ENCODE results near the gene ARHGAP36. TPM values are rescaled to one million over a fixed set of nuclear protein-coding genes. Genes with fewer than 3 reads are reported as not detected.

ARHGAP36 gene
- total and polyA plus RNA-seq, 2 experiments from 2014 or later, result not detected

GRCh38 chrX:131054906-131055305, 3.2 kb upstream of the ARHGAP36 start:
- Histone ChIP-seq H3K27ac (no peak overlapping the region), H3K4me1 (ENCODE audit: low read depth) (no peaks in the 10 kb centered on the region), H3K9me3 (ENCODE audit: low read depth) (no peaks in the 10 kb centered on the region), H3K27me3 (peaks cover 53% of the 10 kb centered on the region), H3K36me3 (no peaks in the 10 kb centered on the region), H3K4me3 (no peak overlapping the region)
- no peak for DNase-seq (ENCODE audit: low read depth in 1 of 2, low spot score in 1 of 2)
- TF ChIP-seq, protein P1, sequence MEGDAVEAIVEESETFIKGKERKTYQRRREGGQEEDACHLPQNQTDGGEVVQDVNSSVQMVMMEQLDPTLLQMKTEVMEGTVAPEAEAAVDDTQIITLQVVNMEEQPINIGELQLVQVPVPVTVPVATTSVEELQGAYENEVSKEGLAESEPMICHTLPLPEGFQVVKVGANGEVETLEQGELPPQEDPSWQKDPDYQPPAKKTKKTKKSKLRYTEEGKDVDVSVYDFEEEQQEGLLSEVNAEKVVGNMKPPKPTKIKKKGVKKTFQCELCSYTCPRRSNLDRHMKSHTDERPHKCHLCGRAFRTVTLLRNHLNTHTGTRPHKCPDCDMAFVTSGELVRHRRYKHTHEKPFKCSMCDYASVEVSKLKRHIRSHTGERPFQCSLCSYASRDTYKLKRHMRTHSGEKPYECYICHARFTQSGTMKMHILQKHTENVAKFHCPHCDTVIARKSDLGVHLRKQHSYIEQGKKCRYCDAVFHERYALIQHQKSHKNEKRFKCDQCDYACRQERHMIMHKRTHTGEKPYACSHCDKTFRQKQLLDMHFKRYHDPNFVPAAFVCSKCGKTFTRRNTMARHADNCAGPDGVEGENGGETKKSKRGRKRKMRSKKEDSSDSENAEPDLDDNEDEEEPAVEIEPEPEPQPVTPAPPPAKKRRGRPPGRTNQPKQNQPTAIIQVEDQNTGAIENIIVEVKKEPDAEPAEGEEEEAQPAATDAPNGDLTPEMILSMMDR (IDR thresholded peaks at IDR 0.05; ENCODE audit: low read depth, low read length), result no peak

GRCh38 chrX:131057706-131058105, 440 bp upstream of the ARHGAP36 start:
- H3K4me3 ChIP-seq, result peak overlapping the region; percentile 20

GRCh38 chrX:131059246-131059645, 1.1 kb downstream of the ARHGAP36 start:
- H3K9me3 ChIP-seq (ENCODE audit: low read depth), result no peaks in the 10 kb centered on the region
- H3K27ac ChIP-seq, result no peak overlapping the region
- H3K27me3 ChIP-seq, result peaks cover 67% of the 10 kb centered on the region
- DNase-seq (ENCODE audit: low read depth in 1 of 2, low spot score in 1 of 2), result no peak
- H3K36me3 ChIP-seq, result no peaks in the 10 kb centered on the region
- H3K4me3 ChIP-seq, result no peak overlapping the region
- H3K4me1 ChIP-seq (ENCODE audit: low read depth), result no peaks in the 10 kb centered on the region
- TF ChIP-seq, protein P1 (IDR thresholded peaks at IDR 0.05; ENCODE audit: low read depth, low read length), result no peak

More at GRCh38 chrX:131057706-131058105, 440 bp upstream of the ARHGAP36 start:
- TF ChIP-seq, protein P1 (IDR thresholded peaks at IDR 0.05; ENCODE audit: low read depth, low read length), result no peak
- no peak for DNase-seq (ENCODE audit: low read depth in 1 of 2, low spot score in 1 of 2)
- H3K36me3 ChIP-seq, result no peaks in the 10 kb centered on the region
- no peaks in the 10 kb centered on the region for H3K4me1 ChIP-seq (ENCODE audit: low read depth)
- no peaks in the 10 kb centered on the region for H3K9me3 ChIP-seq (ENCODE audit: low read depth)
- H3K27ac ChIP-seq, result no peak overlapping the region
- H3K27me3 ChIP-seq, result peaks cover 63% of the 10 kb centered on the region

GRCh38 chrX:131060147-131060546, 2.0 kb downstream of the ARHGAP36 start:
- Histone ChIP-seq H3K36me3 (no peaks in the 10 kb centered on the region), H3K27ac (no peak overlapping the region), H3K4me3 (no peak overlapping the region), H3K4me1 (ENCODE audit: low read depth) (no peaks in the 10 kb centered on the region), H3K27me3 (peaks cover 63% of the 10 kb centered on the region), H3K9me3 (ENCODE audit: low read depth) (no peaks in the 10 kb centered on the region)
- DNase-seq (ENCODE audit: low read depth in 1 of 2, low spot score in 1 of 2), result no peak
- TF ChIP-seq, protein P1 (IDR thresholded peaks at IDR 0.05; ENCODE audit: low read depth, low read length), result no peak

GRCh38 chrX:131061306-131061705, 3.2 kb downstream of the ARHGAP36 start:
- H3K36me3 ChIP-seq, result no peaks in the 10 kb centered on the region
- DNase-seq (ENCODE audit: low read depth in 1 of 2, low spot score in 1 of 2), result no peak
- no peaks in the 10 kb centered on the region for H3K4me1 ChIP-seq (ENCODE audit: low read depth)
- TF ChIP-seq, protein P1 (IDR thresholded peaks at IDR 0.05; ENCODE audit: low read depth, low read length), result no peak
- H3K27me3 ChIP-seq, result peaks cover 57% of the 10 kb centered on the region
- H3K9me3 ChIP-seq (ENCODE audit: low read depth), result no peaks in the 10 kb centered on the region
- no peak overlapping the region for H3K4me3 ChIP-seq
- no peak overlapping the region for H3K27ac ChIP-seq

DNA sequence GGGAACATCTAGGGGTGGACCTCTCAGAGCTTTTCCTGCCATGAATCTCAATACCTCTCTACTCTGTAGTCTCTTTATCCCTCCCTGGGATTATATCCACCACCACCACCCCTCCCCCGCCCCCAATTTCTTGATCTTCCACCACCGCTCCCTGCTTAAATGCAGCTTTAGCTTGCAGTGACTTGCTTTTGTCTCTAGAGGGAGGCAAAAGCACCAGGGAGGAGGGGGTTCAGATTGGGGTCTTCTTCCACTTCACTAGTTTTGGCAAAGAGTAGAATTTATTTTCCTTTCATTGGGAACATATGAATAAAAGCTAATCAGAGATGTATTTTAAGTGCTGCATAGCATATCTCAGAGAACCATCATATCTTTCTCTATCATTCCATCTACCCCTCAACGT, 5.5 kb downstream of the ARHGAP36 start:
- Histone ChIP-seq H3K27ac (no peak overlapping the region), H3K4me1 (ENCODE audit: low read depth) (no peaks in the 10 kb centered on the region), H3K36me3 (no peaks in the 10 kb centered on the region), H3K27me3 (peaks cover 57% of the 10 kb centered on the region), H3K4me3 (no peak overlapping the region), H3K9me3 (ENCODE audit: low read depth) (no peaks in the 10 kb centered on the region)
- TF ChIP-seq, protein P1 (IDR thresholded peaks at IDR 0.05; ENCODE audit: low read depth, low read length), result no peak
- no peak for DNase-seq (ENCODE audit: low read depth in 1 of 2, low spot score in 1 of 2)
